Nephron progenitor cell (in vitro differentiated cells): ENCODE measurements around the gene USE1.

Source experiments
- DNase-seq: peaks from one replicate; pipeline ENCODE4 v3.0.0; 2021
- H3K27ac Mint-ChIP-seq: 2 replicates; pipeline ENCODE4 v1.8.0; 2021; ENCODE audit warnings: mild to moderate bottlenecking, moderate library complexity, mixed read lengths
- H3K27me3 Mint-ChIP-seq: 2 replicates; pipeline ENCODE4 v1.8.0; 2021; ENCODE audit warnings: mild to moderate bottlenecking, low read depth, mixed read lengths; ENCODE audit not compliant: poor library complexity
- H3K36me3 Mint-ChIP-seq: 2 replicates; pipeline ENCODE4 v1.8.0; 2021; ENCODE audit warnings: low read depth, mixed read lengths
- H3K4me1 Mint-ChIP-seq: 2 replicates; pipeline ENCODE4 v1.8.0; 2021; ENCODE audit warnings: mixed read lengths
- H3K4me3 Mint-ChIP-seq: 2 replicates; pipeline ENCODE4 v1.8.0; 2021; ENCODE audit warnings: mild to moderate bottlenecking, moderate library complexity, mixed read lengths
- H3K9me3 Mint-ChIP-seq: 2 replicates; pipeline ENCODE4 v1.8.0; 2021; ENCODE audit warnings: mild to moderate bottlenecking, moderate library complexity, mixed read lengths
- TF ChIP-seq, protein P1 (sequence below): fragments of 200-600 bp; sonication (generic); IDR thresholded peaks from 2 replicates; pipeline ENCODE4 v1.5.0; 2021; ENCODE audit warnings: antibody characterized with exemption

USE1 gene

GRCh38 chr19:17210296-17210695 lies 4.9 kb upstream of the USE1 start:
- no peak overlapping the region for H3K4me3 Mint-ChIP-seq
- DNase-seq: no peak
- H3K4me1 Mint-ChIP-seq: peaks cover 23% of the 10 kb centered on the region
- H3K27me3 Mint-ChIP-seq: no peaks in the 10 kb centered on the region
- TF ChIP-seq, protein P1, sequence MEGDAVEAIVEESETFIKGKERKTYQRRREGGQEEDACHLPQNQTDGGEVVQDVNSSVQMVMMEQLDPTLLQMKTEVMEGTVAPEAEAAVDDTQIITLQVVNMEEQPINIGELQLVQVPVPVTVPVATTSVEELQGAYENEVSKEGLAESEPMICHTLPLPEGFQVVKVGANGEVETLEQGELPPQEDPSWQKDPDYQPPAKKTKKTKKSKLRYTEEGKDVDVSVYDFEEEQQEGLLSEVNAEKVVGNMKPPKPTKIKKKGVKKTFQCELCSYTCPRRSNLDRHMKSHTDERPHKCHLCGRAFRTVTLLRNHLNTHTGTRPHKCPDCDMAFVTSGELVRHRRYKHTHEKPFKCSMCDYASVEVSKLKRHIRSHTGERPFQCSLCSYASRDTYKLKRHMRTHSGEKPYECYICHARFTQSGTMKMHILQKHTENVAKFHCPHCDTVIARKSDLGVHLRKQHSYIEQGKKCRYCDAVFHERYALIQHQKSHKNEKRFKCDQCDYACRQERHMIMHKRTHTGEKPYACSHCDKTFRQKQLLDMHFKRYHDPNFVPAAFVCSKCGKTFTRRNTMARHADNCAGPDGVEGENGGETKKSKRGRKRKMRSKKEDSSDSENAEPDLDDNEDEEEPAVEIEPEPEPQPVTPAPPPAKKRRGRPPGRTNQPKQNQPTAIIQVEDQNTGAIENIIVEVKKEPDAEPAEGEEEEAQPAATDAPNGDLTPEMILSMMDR: no peak
- H3K9me3 Mint-ChIP-seq: no peaks in the 10 kb centered on the region
- H3K36me3 Mint-ChIP-seq: peaks cover 29% of the 10 kb centered on the region
- no peak overlapping the region for H3K27ac Mint-ChIP-seq

- peaks cover 38% of the 10 kb centered on the region for H3K36me3 Mint-ChIP-seq
- no peak overlapping the region for H3K4me3 Mint-ChIP-seq
- peaks cover 32% of the 10 kb centered on the region for H3K4me1 Mint-ChIP-seq
- H3K27ac Mint-ChIP-seq: no peak overlapping the region
- no peak for DNase-seq
- H3K27me3 Mint-ChIP-seq: peaks cover 1% of the 10 kb centered on the region
- TF ChIP-seq, protein P1: no peak
- no peaks in the 10 kb centered on the region for H3K9me3 Mint-ChIP-seq
Observed at GRCh38 chr19:17211547-17212446, 3.4 kb upstream of the USE1 start.

DNA sequence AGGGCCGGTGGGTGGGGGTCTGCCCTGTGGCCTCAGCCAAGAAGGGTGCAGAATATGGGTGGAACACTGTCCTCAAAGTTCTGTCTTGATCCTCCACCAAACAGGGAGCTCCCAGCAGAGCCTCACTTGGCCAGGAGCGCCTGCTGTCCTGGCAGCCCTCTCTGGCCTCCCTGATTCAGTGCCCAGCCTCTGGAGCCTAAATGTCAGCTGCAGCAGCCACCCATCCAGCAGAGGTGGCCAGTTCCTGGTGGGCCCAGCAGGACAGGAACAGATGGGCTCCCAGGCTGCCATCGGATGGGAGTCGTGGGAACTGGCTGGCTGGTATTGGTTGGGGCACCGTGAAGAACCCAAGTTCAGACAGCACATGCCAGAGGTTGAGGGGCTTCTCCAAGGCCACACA lies 1.8 kb upstream of the USE1 start:
- Mint-ChIP-seq H3K27me3 (peaks cover 3% of the 10 kb centered on the region), H3K9me3 (no peaks in the 10 kb centered on the region), H3K36me3 (peaks cover 48% of the 10 kb centered on the region), H3K4me1 (peaks cover 32% of the 10 kb centered on the region), H3K27ac (no peak overlapping the region), H3K4me3 (no peak overlapping the region)
- no peak for DNase-seq
- TF ChIP-seq, protein P1: no peak

DNA sequence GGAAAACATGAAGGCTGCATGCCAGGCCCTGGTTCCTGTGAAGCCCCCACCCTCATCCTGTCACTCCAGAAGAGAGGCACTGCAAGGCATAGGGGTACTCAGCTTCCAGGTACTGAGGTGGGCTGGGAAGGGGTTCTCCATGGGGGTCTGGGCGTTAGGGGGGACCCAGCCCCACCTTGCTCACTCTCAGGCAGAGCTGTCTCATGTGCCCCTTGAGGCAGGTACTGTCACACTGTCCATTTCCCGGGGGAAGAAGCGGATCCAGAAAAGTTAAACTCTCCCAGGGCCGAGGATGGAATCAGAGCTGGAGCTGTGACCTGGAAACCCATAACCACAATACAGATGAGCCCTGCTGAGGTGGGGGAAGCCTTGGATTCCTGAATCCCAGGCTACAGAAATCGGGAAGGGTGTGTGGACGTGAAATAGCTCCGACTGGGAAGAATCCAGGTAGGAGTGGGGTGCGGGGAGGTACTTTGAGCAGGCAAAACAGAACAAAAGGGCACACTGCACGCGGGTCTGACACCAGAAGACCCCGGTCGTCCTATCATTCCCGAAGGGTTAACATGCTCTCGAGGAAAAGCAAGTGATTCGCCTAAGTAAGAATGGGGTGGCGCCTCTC lies 540 bp upstream of the USE1 start:
- H3K4me1 Mint-ChIP-seq: peaks cover 29% of the 10 kb centered on the region
- H3K36me3 Mint-ChIP-seq: peaks cover 43% of the 10 kb centered on the region
- no peak for DNase-seq
- TF ChIP-seq, protein P1: no peak
- H3K27ac Mint-ChIP-seq: peak overlapping the region; percentile 98
- peak overlapping the region; percentile 91 for H3K4me3 Mint-ChIP-seq
- H3K9me3 Mint-ChIP-seq: no peaks in the 10 kb centered on the region
- H3K27me3 Mint-ChIP-seq: peaks cover 3% of the 10 kb centered on the region

- peak overlapping the region; percentile 91 for H3K4me3 Mint-ChIP-seq
- no peak for DNase-seq
- H3K36me3 Mint-ChIP-seq: peaks cover 43% of the 10 kb centered on the region
- TF ChIP-seq, protein P1: no peak
- no peaks in the 10 kb centered on the region for H3K9me3 Mint-ChIP-seq
- peaks cover 24% of the 10 kb centered on the region for H3K4me1 Mint-ChIP-seq
- no peak overlapping the region for H3K27ac Mint-ChIP-seq
- peaks cover 3% of the 10 kb centered on the region for H3K27me3 Mint-ChIP-seq
Observed at GRCh38 chr19:17216058-17216670, 1.0 kb downstream of the USE1 start.
